HG02943 (cell line): ENCODE measurements around the gene EXOC7.
A peak's percentile ranks its signal among the peaks of the same experiment; 100 is the strongest.
"Not testable (repeated sequence)": the region's sequence is repeated elsewhere in the genome, so short reads cannot be mapped to it uniquely, and the experiment has no call there.

ENCODE experiments used
- ATAC-seq: cut with Tn5 transposase; IDR thresholded peaks from one replicate; pipeline ENCODE4 v1.9.1; 2021; ENCODE audit warnings: mild to moderate bottlenecking, low read depth, moderate library complexity; ENCODE audit not compliant: unreplicated experiment

EXOC7 gene

DNA sequence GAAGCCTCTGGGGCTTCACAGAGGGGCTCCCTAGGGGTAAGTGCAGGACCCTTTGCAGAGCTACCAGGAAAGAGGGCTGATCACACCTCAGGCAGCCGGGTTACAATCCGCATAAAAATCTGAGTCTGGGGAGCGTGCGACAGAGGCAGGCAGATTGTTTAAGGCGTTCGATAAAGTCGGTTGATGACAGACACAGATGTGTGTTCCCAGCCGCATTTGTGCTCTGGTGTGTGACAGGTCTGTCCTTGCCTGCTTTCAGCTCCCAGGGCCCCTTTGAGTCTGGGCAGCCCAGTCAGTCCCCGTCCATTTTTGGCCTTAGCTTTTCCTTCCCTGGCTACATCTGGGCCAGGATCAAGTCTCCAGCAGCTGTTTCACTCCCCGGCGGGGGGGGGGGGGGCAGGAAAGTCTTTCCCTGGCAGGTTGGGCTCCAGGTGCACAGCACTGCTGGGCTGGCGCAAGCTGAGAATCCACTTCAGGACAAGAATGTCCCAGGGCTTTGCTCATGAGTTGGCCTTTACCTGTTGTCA lies 25.9 kb downstream of the EXOC7 start:
- ATAC-seq: no peak

DNA sequence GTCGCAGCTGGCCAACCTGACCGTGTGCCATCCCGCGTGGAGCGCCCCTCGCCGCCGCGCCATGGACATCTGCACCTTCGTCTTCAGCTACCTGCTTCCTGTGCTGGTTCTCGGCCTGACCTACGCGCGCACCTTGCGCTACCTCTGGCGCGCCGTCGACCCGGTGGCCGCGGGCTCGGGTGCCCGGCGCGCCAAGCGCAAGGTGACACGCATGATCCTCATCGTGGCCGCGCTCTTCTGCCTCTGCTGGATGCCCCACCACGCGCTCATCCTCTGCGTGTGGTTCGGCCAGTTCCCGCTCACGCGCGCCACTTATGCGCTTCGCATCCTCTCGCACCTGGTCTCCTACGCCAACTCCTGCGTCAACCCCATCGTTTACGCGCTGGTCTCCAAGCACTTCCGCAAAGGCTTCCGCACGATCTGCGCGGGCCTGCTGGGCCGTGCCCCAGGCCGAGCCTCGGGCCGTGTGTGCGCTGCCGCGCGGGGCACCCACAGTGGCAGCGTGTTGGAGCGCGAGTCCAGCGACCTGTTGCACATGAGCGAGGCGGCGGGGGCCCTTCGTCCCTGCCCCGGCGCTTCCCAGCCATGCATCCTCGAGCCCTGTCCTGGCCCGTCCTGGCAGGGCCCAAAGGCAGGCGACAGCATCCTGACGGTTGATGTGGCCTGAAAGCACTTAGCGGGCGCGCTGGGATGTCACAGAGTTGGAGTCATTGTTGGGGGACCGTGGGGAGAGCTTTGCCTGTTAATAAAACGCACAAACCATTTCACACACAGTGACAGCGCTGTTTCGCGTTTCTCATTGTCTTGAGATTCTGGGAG lies 26.6 kb downstream of the EXOC7 start:
- ATAC-seq: no peak

DNA sequence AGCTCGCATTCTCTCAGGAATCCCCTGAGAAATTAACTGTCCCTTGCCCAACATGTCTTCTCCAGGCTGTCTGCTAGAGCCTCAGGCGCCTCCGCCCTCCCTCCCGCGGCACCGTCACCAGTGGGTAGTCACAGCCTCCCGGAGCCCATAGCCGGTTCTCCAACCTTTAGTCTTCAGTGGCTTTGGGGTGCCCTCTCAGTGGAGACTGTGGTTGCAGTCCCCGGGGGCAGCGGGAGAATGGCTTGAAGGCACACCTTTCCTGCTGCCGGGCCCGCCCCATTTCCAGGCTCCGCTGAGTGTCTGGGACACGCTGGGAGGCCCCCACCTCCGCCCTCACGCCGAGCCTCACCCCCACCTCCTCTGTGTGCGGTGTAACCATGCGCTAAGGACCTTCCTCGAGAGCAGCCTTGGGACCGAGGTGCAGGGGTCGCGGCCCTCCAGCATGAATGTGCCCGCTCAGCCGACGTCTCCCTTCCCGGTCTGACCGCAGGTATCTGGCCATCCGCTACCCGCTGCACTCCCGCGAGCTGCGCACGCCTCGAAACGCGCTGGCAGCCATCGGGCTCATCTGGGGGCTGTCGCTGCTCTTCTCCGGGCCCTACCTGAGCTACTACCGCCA lies 27.3 kb downstream of the EXOC7 start:
- ATAC-seq: no peak

DNA sequence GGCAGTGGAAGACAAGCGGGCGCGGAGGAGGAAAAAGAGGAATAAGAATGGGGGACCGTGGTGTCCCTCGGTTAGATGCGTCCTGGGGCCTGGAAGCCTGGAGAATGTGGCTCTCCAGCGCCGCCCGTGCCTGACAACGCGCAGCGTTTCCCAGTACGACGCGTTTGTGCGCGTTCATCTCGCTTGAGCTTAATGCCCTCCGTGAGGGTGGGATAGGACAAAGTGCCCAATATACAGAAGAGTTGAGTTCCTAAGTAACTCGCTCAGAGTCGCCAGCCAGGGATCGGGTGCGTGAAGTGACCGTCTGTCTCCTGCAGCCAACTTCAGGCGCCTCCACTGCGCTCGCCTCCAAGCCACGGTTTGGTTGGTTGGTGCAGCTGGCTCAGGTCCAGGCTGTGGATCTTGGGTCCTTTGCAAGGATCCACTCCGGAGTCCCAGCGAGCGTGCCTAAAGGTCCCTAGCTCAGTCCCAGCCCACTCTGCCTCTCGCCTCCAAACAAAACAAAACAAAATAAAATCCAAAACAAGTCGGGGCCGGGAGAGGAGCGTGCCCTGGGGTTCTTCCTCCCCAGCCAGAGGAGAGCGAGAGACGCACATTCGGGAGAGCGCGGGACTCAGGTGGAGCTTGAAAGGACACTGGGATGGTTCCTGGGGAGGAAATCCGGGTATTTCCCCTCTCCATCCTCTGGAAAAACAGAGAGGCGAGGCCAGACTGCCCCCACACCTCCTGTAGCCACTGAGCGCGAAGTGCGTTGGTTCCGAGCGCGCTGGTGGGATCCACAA lies 28.0 kb downstream of the EXOC7 start:
- no peak for ATAC-seq

DNA sequence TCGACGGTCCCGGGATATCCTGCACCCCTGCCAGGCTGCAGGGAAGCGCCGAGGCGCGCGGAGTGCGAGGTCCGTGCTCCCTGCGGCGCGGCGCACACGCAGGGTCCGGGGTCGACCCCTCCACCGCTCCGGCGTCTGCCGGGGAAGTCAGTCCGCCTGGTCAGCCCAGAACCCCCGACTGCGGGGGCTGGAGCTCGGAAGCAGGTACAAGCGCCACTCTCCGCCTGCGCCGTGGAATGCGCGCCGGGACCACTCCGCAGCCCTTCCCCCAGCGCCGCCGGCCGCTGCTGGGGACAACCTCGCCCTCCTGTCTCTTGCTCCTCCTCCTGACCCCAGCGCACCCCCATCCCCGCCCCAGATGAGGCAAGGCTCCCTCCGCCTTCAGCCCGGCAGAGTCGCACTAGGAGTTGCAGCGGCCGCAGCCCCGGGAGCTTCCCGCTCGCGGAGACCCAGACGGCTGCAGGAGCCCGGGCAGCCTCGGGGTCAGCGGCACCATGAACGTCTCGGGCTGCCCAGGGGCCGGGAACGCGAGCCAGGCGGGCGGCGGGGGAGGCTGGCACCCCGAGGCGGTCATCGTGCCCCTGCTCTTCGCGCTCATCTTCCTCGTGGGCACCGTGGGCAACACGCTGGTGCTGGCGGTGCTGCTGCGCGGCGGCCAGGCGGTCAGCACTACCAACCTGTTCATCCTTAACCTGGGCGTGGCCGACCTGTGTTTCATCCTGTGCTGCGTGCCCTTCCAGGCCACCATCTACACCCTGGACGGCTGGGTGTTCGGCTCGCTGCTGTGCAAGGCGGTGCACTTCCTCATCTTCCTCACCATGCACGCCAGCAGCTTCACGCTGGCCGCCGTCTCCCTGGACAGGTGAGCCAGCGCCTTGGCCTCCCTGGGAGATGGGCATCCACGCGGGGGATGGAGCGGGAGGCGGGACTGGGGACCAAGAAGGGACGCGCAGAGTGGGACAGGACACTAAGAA lies 28.9 kb downstream of the EXOC7 start, which contains the start of gene GALR2:
Gene GALR2, plus strand, starts transcription at position 392 of the 974 bp plus-strand sequence. Its CDS starts 103 bp downstream, at position 495.
- no peak for ATAC-seq

DNA sequence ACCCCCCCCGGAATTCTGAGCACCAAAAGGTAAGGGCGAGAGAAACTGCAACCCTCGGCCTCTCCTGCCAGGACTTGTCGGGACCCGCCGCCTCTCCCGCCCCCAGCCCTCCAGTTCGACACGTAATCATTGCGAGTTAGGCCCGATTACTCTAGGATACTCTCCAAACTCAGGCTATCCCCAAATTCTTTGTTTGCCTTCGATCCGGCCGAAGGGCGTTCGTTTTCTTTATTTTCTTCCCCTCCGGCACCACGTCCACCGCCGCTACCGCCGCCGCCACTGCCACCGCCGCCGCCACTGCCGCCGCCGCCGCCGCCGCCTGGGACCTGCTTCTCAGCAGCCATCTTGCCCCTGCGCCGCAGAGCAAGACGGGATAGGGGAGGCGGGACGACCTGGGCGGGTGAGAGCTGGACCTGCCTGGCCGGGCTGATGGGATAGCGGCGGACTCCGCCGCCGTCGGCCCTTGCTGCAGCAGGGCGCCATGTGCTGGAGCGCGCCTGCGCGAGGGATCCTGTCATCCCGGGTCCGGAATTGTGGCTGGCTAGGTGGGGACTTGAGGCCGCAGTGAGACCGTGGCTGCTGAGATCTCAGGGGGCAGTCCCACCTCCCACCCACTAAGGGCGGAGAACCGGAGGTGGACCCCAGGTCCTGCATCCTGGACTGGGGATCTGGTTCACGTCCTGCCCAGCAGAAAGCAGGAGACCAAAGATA lies 31.3 kb downstream of the EXOC7 start, which contains the start of gene SRP68:
Gene SRP68, minus strand, starts transcription at position 370 of the 711 bp plus-strand sequence. Its CDS starts 26 bp downstream, at position 344.
- ATAC-seq: peak; percentile 68

DNA sequence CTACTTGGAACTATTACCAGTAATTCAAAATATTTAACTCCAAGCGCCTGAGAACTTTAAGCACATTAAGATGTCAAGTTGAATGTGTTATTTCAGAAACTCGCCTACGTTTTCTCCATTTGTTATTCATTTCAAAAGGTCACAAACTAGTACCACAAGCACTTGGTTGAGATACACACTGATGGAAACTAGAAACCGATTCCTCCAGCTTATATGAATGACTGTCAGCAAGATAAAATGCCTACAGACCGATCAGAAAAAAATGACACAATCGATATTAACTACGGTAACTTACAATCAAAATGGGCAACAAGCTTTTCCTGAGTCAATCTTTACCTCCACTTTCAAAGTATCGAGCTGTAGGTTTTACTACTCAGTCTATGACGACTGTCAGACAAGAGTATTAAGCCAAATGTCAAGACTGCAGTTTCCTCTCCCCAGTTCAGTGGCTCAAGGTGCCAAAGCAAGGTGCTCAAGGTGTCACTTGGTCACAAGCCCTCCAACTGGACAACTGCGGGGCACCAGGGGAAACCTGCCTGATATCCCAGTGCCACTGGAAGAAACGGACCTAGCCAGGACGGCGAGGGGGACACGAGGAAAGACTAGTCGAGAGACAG lies 31.9 kb downstream of the EXOC7 start:
- ATAC-seq: no peak

DNA sequence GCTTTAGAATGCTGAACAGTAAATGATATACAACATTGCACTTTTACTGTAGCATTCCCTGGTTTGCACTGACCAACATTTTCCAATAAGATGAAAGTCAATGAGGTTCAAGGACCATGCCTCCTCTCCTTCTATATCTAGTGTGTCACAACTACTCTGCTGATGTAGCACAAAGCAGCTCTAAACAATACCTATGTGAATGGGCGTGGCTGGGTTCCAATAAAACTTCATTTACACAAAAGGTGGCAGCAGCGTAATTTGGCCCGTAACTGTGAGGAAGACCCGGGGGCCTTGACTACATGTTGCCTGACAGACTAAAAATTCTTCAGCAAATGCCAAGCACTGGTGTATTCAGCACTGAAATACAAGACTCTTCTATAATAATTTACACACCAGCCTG lies 37.8 kb downstream of the EXOC7 start:
- ATAC-seq: no peak

DNA sequence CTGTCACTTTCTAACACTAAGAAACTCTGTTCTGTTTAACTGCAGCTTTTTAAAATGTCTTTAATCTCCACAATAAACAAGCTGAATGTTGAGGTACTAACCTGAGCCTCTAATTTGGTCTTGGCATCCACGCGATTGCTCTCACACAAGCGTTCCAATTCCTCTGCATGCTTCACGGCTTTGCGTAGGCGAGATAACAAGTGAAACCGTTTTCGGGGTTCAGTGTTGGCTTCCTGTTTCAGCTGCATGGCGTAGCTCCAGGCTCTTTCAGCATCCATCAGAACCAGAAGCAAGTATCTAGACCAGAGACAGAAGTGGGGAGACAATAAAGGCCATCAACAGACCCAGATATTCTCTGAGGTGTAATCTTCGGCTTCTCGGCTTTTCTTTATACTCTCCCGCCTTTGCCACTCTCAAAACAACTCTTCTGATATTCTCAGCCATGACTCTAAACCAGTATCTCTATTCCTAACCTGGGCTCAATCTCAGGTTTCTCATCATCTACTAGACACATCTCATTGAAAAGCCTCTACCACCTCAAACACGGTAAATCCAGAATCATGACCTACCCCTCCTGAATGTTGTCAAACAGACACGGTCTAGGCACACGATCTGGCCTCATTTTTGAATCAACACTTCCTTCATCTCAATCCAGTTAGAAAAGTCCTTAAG lies 39.6 kb downstream of the EXOC7 start:
- ATAC-seq: no peak

DNA sequence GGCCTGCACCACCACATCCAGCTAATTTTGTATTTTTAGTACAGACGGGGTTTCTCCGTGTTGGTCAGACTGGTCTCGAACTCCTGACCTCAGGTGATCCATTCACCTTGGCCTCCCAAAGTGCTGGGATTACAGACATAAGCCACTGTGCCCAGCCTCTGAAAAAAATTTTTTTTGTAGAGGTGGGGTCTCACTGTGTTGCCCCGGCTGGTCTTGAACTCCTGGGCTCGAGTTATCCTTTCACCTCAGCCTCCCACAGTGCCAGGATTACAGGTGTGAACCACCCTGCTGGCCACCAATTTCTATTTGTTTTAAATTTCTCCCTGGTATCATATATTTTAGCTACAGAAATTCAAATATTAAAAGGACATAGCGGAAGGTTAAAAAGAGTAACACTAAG lies 45.3 kb downstream of the EXOC7 start:
- not testable (repeated sequence) for ATAC-seq

DNA sequence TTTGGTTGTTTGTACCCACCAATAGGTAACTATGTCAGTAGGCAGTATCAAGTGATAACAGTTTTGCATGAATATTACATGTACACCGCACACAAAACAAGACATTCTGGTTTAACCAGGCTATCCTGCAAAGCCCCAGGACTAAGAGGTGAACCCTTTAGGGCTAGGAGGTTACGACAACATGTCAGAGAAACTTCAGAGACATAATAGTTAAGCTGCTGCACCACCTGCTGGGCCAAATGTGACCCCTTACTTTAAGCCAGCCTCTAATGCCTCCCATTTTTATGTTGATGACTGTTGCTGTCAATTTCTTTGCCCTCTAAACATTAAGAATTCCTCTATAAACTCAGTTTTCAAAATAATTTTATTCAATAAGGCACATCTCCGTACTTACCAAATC lies 46.7 kb downstream of the EXOC7 start:
- ATAC-seq: no peak

DNA sequence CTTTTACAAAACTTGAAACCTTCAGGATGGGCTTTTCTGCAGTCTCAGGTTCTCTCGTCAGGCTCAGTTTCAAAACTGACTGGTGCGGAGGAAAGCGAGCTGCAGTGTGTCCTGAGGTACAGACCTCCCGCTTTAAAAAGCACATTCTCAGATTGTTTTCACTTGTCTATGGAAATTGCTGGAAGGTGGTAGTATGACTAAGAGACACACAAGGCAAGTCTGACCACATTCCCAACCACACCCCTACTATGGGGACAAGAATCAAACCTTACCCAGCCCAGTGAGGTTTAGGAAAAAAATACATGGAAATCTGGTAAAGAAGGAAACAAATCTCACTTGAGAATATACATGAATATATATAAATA lies 49.5 kb downstream of the EXOC7 start:
- ATAC-seq: no peak

DNA sequence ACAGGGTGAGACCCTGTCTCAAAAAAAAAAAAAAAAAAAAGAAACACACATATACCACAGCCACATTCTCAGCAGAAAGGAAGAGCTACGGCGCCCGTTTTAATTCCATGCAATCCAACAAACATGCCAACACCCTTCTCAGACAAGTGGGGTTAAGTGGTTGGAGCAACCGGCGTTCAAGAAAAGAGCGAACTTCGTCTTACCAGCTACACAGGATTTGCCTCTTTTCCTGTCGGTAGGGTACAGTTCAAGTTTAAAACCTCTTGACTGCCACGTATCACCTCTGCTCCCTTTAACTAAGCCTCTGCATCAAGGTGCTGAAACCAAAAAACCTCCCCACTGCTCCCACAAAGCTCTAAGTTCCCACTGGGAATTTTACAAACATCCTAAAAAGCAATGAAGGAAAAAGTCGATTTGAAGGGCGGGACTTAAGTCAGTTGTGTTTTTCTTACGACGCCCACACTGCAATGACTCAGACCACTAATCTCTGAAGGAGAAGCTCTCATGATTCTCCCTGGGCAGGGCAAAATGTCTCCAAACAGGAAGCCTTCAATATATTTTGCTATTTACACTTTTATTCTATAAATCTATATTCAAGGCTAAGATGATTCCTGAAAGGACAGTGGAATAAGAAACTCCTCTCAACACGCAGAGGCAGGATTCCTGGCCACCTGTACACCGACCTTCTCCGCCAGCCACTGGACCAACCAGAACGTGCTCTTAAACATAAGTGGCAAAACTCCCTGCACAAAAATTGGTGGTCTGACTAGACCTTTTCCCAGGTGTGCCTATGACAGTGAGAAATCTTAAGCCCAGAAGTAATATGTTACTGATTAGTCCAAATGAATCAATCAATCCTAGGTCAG lies 50.1 kb downstream of the EXOC7 start:
- no peak for ATAC-seq

DNA sequence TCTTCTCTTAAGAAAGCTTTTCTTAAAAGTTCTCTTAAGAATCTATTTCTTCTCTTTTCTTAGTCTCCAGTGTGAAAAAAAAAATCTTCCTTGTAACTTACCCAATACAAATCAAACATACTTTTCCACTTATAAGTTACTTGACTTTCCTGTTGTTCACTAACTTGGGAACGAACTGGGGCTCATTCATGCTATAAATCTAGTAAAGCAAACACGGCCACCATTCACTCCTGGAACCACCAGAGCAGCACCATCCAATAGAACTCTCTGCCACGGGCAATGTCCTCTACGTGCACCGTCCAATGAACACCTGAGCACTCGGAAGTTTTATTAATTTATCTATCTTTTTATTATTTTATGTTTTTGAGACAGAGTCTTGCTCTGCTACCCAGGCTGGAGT lies 52.0 kb downstream of the EXOC7 start:
- ATAC-seq: no peak

DNA sequence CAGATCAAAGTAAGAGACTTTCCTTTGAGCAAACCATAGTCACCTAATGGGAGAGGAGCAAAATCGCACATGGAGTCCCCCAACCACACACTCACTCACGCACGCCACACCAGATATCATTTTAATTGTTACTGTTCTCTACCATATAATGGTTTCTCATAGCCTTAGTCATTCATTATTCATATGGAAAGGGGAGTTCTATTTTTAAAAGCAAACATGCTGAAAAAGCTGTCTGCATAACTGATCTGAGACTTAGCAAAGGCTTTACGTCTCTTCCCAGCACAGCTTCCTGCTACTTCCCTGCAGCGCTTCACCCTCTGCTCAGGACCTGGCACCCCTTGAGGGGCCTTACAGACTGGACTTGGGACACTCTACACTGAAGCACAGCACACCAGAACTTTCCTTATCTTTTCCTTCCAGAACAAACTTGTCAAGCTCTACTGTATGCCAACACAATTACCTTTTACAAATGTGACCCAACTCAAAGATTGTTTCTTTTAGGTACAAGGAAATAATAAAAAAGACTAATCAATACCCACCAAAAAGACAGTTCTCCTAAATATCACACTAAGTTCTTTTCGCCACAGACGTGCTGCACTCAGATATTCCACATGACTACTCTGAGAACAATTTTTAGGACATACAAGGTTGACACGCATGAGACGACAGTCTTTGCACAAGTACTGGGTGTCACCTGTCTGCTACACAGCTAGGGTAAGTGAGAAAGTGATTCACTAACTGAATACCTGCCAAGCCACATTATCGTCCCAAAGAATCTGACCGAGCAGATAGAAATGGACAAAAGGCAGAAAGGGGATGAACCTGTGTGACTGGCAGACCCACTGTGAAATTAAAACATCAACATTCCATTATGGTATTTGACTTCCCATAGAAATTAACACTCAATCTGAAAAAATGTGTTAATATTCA lies 52.8 kb downstream of the EXOC7 start:
- no peak for ATAC-seq

DNA sequence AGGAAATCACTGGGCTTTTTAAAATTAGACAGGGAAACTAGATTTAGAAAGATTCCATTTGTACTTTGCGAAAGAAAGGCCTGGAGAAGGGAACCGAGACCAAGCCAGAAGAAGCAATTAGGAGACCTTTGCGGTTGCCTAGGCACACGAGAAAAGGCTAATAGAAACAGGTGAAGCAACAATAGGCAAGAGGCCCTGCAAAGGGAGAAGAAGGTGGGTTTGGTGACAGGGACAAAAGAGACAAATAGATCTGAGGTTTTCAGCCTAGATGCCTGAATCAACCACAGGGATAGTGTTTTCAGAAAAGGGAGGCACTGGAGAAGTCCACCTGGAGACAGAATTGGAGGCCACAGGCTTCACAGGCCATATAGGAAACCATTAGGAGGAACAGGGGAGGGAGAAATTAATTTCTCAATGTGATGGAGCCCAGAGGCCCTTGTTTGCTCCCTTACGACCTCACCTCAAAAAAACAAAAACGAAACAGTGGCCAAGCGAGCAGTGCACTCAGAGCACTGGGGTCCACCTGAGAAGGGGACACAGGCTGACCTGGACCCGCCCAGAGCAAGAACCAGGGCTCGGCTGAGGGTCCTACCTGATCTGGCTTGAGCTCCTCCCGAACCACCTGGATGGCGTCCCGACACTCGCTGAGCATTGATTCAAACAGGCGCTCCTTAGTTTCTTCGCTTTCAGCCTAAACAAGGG lies 53.6 kb downstream of the EXOC7 start:
- no peak for ATAC-seq
